Pulmonary artery endothelial cell (primary cell): ENCODE measurements around the gene RAI2. TPM values are rescaled to one million over a fixed set of nuclear protein-coding genes. Genes with fewer than 3 reads are reported as not detected.

Experiments
- DNase-seq: peaks from one replicate; pipeline ENCODE4 v3.0.0-alpha.2; 2011; ENCODE audit warnings: low read depth, low spot score
- total RNA-seq: library from RNA; depleted of rRNA; stranded (reverse); fragments of >200 nt; gene quantifications from 2 replicates; pipeline ENCODE4 v1.2.3, GENCODE V29; 2014

The RAI2 gene
- total RNA-seq, 1 donor from 2014 or later = 0.13 TPM

- no peak for DNase-seq
Measured at GRCh38 chrX:17829566-17829965, 31.5 kb downstream of the RAI2 start.

- no peak for DNase-seq
Measured at GRCh38 chrX:17828171-17828570, 32.9 kb downstream of the RAI2 start.

GRCh38 chrX:17826609-17827496, 34.2 kb downstream of the RAI2 start:
- DNase-seq = no peak

GRCh38 chrX:17824980-17825379, 36.1 kb downstream of the RAI2 start:
- no peak for DNase-seq

- DNase-seq = no peak
Measured at GRCh38 chrX:17822351-17822750, 38.7 kb downstream of the RAI2 start.

GRCh38 chrX:17820100-17820499, 41.0 kb downstream of the RAI2 start:
- no peak for DNase-seq

- no peak for DNase-seq
Measured at GRCh38 chrX:17818726-17819125, 42.4 kb downstream of the RAI2 start.

- DNase-seq = no peak
Measured at GRCh38 chrX:17817251-17817650, 43.8 kb downstream of the RAI2 start.

GRCh38 chrX:17814557-17814956, 46.5 kb downstream of the RAI2 start:
- DNase-seq = no peak

GRCh38 chrX:17814059-17814458, 47.0 kb downstream of the RAI2 start:
- no peak for DNase-seq

- DNase-seq = no peak
Measured at GRCh38 chrX:17813277-17813676, 47.8 kb downstream of the RAI2 start.

- no peak for DNase-seq
Measured at GRCh38 chrX:17812763-17813162, 48.3 kb downstream of the RAI2 start.

- no peak for DNase-seq
Measured at GRCh38 chrX:17809984-17810383, 51.1 kb downstream of the RAI2 start.

- DNase-seq = no peak
Measured at GRCh38 chrX:17809273-17809672, 51.8 kb downstream of the RAI2 start.

GRCh38 chrX:17805120-17805519, 56.0 kb downstream of the RAI2 start:
- DNase-seq = no peak

GRCh38 chrX:17803449-17803848, 57.6 kb downstream of the RAI2 start:
- no peak for DNase-seq

GRCh38 chrX:17802756-17803155, 58.3 kb downstream of the RAI2 start:
- DNase-seq = no peak

- DNase-seq = no peak
Measured at GRCh38 chrX:17801431-17801830, 59.7 kb downstream of the RAI2 start.

GRCh38 chrX:17798921-17799320, 62.2 kb downstream of the RAI2 start:
- DNase-seq = no peak

GRCh38 chrX:17792826-17793225, 68.3 kb downstream of the RAI2 start:
- DNase-seq = no peak

- no peak for DNase-seq
Measured at GRCh38 chrX:17788956-17789562, 72.0 kb downstream of the RAI2 start.

- no peak for DNase-seq
Measured at GRCh38 chrX:17788439-17788838, 72.7 kb downstream of the RAI2 start.

- no peak for DNase-seq
Measured at GRCh38 chrX:17787557-17787956, 73.5 kb downstream of the RAI2 start.
